GM18868 (cell line): ENCODE measurements around the gene ASCC3.

Experiments
- ATAC-seq: cut with Tn5 transposase; IDR thresholded peaks from one replicate; pipeline ENCODE4 v1.9.1; 2021; ENCODE audit warnings: mild to moderate bottlenecking, moderate library complexity; ENCODE audit not compliant: unreplicated experiment

The ASCC3 gene, protein sequence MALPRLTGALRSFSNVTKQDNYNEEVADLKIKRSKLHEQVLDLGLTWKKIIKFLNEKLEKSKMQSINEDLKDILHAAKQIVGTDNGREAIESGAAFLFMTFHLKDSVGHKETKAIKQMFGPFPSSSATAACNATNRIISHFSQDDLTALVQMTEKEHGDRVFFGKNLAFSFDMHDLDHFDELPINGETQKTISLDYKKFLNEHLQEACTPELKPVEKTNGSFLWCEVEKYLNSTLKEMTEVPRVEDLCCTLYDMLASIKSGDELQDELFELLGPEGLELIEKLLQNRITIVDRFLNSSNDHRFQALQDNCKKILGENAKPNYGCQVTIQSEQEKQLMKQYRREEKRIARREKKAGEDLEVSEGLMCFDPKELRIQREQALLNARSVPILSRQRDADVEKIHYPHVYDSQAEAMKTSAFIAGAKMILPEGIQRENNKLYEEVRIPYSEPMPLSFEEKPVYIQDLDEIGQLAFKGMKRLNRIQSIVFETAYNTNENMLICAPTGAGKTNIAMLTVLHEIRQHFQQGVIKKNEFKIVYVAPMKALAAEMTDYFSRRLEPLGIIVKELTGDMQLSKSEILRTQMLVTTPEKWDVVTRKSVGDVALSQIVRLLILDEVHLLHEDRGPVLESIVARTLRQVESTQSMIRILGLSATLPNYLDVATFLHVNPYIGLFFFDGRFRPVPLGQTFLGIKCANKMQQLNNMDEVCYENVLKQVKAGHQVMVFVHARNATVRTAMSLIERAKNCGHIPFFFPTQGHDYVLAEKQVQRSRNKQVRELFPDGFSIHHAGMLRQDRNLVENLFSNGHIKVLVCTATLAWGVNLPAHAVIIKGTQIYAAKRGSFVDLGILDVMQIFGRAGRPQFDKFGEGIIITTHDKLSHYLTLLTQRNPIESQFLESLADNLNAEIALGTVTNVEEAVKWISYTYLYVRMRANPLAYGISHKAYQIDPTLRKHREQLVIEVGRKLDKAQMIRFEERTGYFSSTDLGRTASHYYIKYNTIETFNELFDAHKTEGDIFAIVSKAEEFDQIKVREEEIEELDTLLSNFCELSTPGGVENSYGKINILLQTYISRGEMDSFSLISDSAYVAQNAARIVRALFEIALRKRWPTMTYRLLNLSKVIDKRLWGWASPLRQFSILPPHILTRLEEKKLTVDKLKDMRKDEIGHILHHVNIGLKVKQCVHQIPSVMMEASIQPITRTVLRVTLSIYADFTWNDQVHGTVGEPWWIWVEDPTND (N-terminal part only)

GRCh38 chr6:100880853-100881706, at the start of gene ASCC3:
Gene ASCC3, minus strand, starts transcription at chr6:100881329. Its CDS starts 13,332 bp downstream, at chr6:100867997.
- peak; percentile 96 for ATAC-seq

- ATAC-seq = no peak
Measured at GRCh38 chr6:100925749-100926148, 44.6 kb upstream of the ASCC3 start.

GRCh38 chr6:100924534-100925227, 43.6 kb upstream of the ASCC3 start:
- no peak for ATAC-seq

GRCh38 chr6:100923481-100924165, 42.5 kb upstream of the ASCC3 start:
- no peak for ATAC-seq

DNA sequence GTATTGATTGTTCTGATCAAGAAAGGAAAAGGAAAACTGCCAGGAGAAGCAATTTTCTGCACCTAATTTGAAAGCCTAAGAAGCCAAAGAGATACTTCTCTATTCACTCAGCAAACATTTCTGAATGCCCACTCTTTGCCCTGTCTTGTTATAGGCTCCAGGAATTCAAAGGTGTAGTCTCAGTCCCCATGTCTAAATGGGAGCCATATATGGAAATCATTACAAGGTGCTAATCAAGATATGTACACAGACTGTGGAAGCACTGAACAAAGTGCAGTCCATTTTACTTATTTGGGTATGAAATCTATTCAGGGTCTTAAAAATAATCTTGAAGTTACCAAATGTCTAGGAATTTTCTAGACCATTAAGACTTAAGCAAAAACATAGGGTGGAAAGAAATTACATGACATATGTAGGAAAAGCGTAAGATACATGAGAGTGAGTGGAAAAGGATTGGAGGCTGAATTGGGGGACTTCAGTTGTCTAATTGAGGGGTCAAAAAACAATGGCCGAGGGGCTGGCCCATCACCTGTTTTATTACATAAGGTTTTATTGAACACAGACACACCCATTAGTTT, 39.0 kb upstream of the ASCC3 start:
- no peak for ATAC-seq

DNA sequence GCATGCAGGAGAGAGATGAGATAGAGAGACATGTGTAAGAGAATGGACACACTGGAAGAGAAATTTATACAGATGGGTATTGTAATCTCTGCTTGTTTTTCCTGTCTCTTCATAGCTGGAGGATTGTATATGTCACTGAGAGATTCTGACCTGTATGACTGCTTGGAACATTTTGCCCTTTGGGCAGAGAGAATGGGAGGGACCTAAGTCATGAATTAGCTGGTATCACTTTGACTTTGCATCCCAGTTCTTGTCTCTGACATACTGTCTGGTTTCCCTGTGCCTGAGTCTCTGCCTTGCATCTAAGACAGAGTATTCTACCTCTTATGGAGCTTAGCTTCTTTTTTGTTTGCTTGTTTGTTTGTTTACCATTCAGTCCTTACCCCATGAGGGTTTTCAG, 37.0 kb upstream of the ASCC3 start:
- no peak for ATAC-seq

GRCh38 chr6:100915876-100916275, 34.7 kb upstream of the ASCC3 start:
- ATAC-seq = no peak

GRCh38 chr6:100913400-100914276, 32.5 kb upstream of the ASCC3 start:
- ATAC-seq = no peak

DNA sequence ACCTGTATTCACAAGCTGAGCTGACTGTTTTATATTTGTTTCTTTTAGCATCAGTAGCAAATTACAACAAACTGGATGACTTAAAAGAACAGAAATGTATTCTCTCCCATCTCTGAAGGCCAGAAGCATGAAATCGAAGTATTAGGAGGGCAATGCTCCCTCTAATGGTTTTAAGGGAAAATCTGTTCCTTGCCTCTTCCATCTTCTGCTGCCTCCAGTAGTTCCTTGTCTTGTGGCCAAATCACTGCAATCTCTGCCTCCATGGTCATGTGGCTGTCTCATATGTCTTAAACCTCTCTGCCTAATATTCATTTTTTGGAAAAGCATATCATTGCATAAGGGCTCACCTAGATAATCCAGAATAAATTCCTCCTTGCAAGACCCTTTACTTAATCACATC, 25.2 kb upstream of the ASCC3 start:
- ATAC-seq = no peak

GRCh38 chr6:100905067-100905466, 23.9 kb upstream of the ASCC3 start:
- no peak for ATAC-seq

- ATAC-seq = no peak
Measured at GRCh38 chr6:100904316-100904715, 23.2 kb upstream of the ASCC3 start.

DNA sequence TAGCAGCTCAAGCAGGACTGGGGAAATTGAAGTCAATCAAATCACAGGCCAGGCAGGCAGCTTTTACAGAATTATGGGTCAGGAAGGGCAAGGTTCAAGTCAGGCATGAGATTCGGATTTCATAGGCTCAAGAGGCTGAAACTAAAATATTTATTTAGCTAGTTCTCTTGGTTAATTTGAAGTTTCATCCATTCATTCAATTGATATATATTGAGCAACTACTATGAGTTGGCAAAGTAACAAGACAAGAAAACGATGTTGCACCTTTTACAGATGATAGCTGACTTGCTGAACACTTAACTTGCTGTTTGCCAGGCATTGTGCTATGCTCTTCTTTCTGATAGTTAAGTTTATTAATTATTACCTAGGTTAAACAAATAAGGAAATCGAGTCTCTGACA, 20.5 kb upstream of the ASCC3 start:
- ATAC-seq = no peak

GRCh38 chr6:100899202-100899601, 18.1 kb upstream of the ASCC3 start:
- no peak for ATAC-seq

- ATAC-seq = no peak
Measured at GRCh38 chr6:100897671-100898070, 16.5 kb upstream of the ASCC3 start.

DNA sequence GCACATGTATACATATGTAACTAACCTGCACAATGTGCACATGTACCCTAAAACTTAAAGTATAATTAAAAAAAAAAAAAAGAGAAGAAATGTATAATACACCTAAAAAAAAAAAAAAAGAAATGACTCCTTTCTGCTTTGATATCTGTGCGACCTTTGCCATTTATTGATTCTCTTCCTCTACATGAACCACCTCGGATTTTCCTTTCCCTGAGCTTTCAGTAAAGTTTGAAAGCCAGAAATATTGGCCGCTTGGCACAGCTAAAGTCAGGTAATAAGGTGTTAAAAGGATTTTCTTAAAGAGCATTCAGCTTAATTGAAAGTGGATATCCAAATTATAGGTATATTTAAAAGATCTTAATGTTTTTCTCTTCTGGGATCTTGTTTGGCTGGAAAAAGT, 12.6 kb upstream of the ASCC3 start:
- ATAC-seq = no peak

DNA sequence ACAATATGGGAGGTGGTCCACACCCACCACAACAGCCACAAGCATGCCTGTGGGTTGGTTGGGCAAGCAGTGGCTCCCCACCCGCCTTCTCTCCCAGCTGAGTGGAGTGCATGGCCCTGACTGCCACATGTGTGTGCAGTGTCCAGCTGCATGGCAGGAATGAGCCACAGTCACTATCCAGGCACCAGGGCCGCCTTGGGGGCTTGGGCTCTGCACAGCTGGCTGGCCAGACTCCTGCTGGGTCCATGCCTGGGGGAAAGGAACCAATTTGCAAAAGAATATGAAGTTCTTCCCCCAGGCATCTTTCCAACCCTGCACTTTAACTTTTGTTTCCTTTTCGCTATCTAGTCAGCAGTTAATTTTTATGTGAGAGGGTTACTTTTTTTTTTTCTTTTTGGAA, 11.6 kb upstream of the ASCC3 start:
- ATAC-seq = no peak

DNA sequence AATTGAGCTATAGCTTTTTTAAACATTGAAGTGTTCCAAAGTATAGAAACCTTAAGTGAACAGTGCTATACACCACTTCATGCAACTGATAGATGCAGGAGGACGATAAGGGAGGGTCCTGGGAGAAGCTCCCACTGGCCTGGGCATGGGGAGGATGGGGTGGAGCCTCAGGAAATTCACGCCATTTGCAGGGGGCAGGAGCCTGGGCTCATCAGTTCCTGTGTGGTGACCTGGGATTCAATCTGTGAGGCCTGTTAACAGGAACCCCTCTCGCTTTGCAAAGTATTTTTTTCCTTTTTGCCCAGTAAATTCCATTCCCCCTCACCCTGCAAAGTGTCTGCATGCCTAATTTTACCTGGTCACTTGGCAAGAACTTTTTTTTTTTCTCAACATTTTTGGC, 11.0 kb upstream of the ASCC3 start:
- ATAC-seq = no peak

- ATAC-seq = no peak
Measured at GRCh38 chr6:100891079-100891478, 9.9 kb upstream of the ASCC3 start.
